ENCODE data around the gene CACNB1.

Gene CACNB1

DNA sequence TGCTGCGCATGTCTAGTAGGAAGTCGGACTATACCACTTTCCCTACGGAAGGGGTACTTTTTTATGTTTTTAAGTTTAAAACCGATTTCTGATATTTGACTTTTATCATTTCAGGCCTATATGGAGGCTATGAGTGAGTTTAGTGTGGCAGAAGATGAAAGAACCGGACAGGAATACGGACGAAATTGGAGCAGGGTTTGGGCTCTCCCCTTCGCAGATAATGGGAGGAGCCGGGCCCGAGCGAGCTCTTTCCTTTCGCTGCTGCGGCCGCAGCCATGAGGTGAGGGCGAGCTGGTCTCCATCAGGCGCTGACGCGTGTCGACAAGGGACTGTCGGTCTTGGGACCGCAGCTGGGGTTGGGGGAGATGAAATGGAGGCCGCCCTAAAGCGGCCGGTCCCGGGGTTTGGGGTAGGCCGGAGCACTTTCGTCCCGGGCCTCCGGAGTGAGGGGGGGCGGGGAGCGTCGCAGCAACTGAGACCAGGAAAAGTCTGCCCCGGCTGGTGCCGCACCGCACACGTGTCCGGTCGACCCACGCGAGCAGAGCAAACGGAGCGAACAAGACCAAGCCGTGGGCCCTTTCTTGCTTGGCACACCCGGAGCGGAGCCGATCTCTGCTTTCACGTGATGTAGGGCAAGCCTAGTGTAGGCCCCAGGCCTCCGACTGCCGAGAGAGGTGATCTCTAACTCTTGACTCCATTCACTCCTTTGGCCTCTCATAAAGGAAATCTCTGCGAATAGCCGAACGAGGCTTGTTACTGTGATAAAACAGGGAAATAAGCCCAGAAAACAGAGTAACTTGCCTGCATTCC, 2.8 kb upstream of the CACNB1 start, which contains the start of gene RPL19:
Gene RPL19, plus strand, starts transcription at position 214 of the 810 bp plus-strand sequence. Its CDS starts 62 bp downstream, at position 276.
- DNase-seq: peak in 1 of 2 donors; percentile 56

GRCh38 chr17:39199820-39200069, 2.3 kb upstream of the CACNB1 start:
- peak; percentile 91 to 97 for DNase-seq

- peak; percentile 38 to 61 for DNase-seq
Measured at GRCh38 chr17:39198186-39198566, 707 bp upstream of the CACNB1 start.

DNA sequence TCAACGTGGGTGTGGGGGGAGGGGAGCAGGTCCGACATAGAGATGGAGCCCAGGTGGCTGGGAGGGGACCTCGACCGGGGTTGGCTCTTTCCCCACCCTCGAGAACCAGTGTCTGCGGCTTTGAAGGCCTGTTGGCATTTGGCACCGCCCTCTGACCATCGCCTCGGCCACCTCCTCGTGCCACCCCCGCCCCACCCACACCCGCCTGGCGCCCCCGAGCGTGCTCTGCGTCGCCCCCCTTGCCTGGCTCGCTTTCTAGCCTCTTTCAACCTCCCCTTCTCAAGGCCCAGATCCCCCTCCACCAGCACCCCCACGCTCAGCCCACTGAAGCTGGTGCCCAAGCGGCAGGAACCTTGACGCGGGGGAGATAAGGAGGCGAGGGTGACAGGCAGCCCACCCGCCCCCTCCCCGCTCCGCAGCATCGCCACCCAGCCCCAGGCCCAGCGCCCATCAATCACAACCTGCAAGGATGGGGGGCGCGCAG, 619 bp downstream of the CACNB1 start:
- DNase-seq: no peak

GRCh38 chr17:39196241-39196807, 1.1 kb downstream of the CACNB1 start:
- no peak for DNase-seq

GRCh38 chr17:39195568-39196160, 1.8 kb downstream of the CACNB1 start:
- no peak for DNase-seq

- DNase-seq: no peak
Measured at GRCh38 chr17:39194985-39195524, 2.4 kb downstream of the CACNB1 start.

- no peak for DNase-seq
Measured at GRCh38 chr17:39194089-39194984, 3.1 kb downstream of the CACNB1 start.

DNA sequence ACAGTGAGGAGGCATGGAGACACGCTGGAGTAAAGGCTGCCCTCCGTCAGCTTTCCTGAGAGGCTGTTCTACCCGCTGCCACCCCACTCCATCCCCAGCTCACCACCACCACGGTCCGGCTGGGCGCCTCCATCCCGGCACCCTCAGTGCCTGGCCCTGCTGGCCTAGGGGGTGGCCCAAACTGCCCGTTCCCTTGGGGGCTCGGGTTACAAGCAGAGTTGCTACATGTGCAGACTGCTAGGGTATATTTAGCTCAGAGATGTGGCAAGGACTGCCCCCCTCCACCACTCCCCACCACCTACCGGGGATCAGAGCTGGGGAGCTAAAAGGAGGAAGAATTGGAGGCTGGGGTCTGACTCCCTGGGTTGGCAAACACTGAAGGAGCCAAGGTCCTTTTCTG, 4.1 kb downstream of the CACNB1 start:
- no peak for DNase-seq

- no peak for DNase-seq
Measured at GRCh38 chr17:39192901-39193300, 4.6 kb downstream of the CACNB1 start.

GRCh38 chr17:39191750-39192510, 5.5 kb downstream of the CACNB1 start:
- DNase-seq: no peak

- DNase-seq: no peak
Measured at GRCh38 chr17:39187152-39187830, 10.2 kb downstream of the CACNB1 start.

DNA sequence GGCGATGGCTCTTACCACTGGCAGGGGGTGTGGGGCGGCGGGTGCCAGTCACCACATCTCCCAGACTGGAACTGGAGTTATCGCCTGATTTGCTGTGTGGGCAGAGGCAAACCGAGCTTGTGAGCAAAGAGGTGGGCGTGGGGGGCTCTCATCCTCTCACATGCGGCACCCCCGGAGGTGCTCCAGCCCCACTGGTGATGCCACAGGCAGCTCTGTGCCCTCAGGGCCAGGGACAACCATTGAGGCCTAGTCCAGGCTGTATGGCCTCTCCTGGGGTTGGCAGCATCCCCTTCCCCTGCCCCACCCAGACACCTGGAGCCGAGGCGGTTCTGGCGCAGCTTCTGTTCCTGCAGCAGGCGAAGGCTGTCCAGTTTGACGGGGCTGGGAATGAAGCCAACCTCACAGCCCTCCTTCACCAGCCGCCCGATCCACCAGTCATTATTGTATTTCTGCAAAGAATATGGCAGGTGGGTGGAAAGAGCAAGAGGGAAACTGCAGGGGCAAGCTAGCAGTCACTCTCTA, 10.9 kb downstream of the CACNB1 start:
- DNase-seq: no peak

- DNase-seq: no peak
Measured at GRCh38 chr17:39183720-39184119, 13.7 kb downstream of the CACNB1 start.

- no peak for DNase-seq
Measured at GRCh38 chr17:39183045-39183444, 14.4 kb downstream of the CACNB1 start.

DNA sequence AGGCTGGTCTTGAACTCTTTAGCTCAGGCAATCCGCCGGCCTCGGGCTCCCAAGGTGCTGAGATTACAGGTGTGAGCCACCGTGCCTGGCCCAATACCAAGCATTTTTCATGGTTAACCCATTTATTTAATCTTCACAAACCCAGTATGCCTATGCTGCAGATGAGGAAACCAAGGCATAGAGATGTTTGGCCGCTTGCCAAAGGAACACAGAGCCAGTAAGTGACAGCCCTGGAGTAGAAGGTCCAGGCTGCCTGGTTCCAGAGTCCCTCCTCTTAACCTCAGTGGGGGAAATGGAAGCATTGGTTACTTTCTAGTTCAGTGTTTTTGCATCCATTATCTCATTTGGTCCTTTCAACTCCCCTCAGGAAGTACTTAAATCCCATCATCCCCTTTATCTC, 16.2 kb downstream of the CACNB1 start:
- no peak for DNase-seq

GRCh38 chr17:39178536-39178935, 18.9 kb downstream of the CACNB1 start:
- no peak for DNase-seq

DNA sequence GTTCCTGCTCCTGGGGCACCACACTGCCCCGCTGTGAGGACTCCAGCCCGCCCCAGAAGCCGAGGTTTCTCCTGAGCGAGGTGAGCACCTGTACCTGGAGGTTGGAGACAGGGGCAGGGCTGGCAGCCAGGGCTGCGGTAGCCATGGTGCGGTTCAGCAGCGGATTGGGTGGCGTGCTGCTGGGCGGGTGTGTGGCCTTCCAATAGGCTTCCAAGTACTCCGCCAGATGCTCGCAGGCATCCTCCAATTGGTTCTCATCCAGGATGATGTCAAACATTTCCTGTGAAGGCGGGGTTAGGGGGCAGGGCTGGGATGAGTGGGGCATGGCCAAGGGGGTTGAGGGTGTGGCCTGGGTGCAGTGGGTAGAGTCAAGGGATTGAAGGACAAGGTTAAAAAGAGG, 20.2 kb downstream of the CACNB1 start:
- no peak for DNase-seq

DNA sequence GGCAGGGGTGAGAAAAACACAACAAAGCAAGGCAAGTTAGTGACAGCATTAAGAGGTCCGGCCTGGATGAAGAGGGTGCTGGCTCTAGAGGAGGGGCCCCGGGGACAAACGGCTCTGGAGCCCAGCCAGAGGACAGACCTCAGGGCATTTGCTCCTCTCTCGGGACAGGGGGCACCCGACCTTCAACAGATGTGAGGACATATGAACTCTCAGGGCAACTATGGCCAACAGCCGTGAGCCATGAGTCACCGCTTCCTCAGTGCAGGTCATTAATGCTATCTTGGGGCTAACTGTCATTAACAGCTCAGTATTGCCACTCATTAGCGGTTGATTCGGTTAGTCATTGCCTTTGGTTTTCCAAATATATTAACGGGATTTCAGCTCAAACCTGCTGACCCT, 21.8 kb downstream of the CACNB1 start:
- no peak for DNase-seq

DNA sequence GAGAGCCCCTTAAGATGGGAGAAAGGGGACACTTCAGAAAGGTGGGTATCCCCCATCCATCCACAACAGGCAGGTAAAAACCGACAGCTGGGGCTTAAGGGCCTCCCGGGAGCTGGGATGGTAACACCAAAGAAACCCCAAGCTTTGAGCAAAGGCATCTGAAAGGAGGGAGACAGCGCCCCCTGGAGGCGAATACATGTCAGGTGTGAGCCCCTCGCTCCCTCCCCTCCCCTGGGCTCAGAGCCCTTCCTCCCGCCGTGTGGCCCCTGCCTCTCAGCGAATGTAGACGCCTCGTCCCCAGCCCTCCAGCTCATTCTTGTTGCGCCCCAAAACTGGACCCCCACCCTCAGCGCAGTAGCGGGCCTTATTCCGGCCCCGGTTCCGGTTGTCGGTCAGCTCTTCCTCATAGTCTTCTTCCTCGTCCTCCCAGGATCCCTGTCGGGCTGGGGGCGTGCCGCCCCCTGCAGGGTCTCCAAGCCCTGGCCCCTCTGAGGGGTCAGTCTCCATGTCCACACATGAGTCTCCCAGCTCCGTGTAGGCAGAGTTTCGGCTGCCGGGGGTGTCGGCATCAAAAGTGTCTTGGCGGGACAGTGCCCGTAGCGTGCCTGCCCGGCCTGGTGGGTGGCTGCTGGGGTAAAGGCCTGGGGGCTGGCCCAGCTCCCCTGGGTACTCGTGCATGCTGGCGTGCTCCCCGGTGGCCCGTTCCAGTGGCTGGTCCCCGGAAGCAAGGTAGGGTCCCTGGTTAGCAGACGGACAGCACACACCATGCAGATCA, 22.4 kb downstream of the CACNB1 start:
- DNase-seq: peak; percentile 25 to 75

All from inflammatory macrophage treated with lipopolysaccharide for 1 hour (primary cell).